Lower lobe of right lung (tissue), 2 donors: ENCODE measurements around the gene PALM. TPM values are rescaled to one million over a fixed set of nuclear protein-coding genes. Genes with fewer than 3 reads are reported as not detected.

Source experiments
- ATAC-seq, 2 donors: fragments of 200-7000 bp; cut with Tn5 transposase; one replicate each; pipeline ENCODE4 v1.9.1; 2020 to 2022; ENCODE audit warnings: mild to moderate bottlenecking in 2 of 2, moderate library complexity in 2 of 2
- DNase-seq: peaks from one replicate; pipeline ENCODE4 v3.0.0-alpha.2; 2020
- H3K27ac ChIP-seq: fragments of 200-600 bp; one replicate; pipeline ENCODE4 v1.8.0; 2022
- H3K27me3 ChIP-seq: fragments of 200-600 bp; one replicate; pipeline ENCODE4 v1.8.0; 2022; ENCODE audit warnings: low read depth
- H3K36me3 ChIP-seq: fragments of 200-600 bp; one replicate; pipeline ENCODE4 v1.8.0; 2022; ENCODE audit warnings: mild to moderate bottlenecking
- H3K4me1 ChIP-seq: fragments of 200-600 bp; one replicate; pipeline ENCODE4 v1.8.0; 2022
- H3K4me3 ChIP-seq: fragments of 200-600 bp; one replicate; pipeline ENCODE4 v1.8.0; 2022; ENCODE audit warnings: mild to moderate bottlenecking
- H3K9me3 ChIP-seq: fragments of 200-600 bp; one replicate; pipeline ENCODE4 v1.8.0; 2022
- intact Hi-C: fragments of 100-400 bp; cut with DNase I; formaldehyde crosslinking; loops from one replicate; pipeline ENCODE4 v1.11.0; 2022
- total RNA-seq: library from RNA; stranded (reverse); fragmentation: NEBNext Ultra II Directional; extraction: Animal tissue kit (Norgen Biotek cat#: 25700); gene quantifications from one replicate; pipeline ENCODE4 v1.2.1, GENCODE V29; 2021
- TF ChIP-seq, protein P1 (sequence below): fragments of 200-600 bp; IDR thresholded peaks from one replicate; pipeline ENCODE4 v1.8.0; 2022; ENCODE audit warnings: antibody characterized with exemption, mild to moderate bottlenecking
- donor health status: DM: no; HTN: yes; CAD: no; lungs with severe emphysema.

Gene PALM
- total RNA-seq, 1 donor from 2014 or later, result 37.0 TPM

DNA sequence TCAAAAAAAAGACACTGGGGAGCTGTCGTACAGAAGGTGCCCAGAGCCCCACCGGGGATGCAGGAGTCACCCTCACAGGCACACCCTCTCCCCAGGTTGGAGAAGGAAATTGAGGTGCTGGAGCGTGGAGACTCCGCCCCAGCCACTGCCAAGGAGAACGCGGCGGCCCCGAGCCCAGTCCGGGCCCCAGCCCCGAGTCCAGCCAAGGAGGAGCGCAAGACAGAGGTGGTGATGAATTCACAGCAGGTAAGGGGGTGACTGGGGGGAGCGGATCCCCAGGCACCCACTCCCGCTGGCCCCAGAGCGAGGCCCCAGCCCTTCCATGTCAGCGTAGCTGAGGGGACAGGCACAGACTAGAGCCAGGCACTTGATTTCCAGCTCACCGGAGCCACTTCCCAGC is 22.3 kb downstream of the PALM start:
- intact Hi-C loops, result loop anchor here (5.0 kb wide), 1 partner anchor 64 kb away; no protein-coding TSS in a partner anchor
- DNase-seq (no peak), ATAC-seq (no peak)
- no peak overlapping the region for H3K27ac ChIP-seq
- H3K4me3 ChIP-seq, result no peak overlapping the region
- TF ChIP-seq, protein P1, sequence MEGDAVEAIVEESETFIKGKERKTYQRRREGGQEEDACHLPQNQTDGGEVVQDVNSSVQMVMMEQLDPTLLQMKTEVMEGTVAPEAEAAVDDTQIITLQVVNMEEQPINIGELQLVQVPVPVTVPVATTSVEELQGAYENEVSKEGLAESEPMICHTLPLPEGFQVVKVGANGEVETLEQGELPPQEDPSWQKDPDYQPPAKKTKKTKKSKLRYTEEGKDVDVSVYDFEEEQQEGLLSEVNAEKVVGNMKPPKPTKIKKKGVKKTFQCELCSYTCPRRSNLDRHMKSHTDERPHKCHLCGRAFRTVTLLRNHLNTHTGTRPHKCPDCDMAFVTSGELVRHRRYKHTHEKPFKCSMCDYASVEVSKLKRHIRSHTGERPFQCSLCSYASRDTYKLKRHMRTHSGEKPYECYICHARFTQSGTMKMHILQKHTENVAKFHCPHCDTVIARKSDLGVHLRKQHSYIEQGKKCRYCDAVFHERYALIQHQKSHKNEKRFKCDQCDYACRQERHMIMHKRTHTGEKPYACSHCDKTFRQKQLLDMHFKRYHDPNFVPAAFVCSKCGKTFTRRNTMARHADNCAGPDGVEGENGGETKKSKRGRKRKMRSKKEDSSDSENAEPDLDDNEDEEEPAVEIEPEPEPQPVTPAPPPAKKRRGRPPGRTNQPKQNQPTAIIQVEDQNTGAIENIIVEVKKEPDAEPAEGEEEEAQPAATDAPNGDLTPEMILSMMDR, result no peak
- H3K4me1 ChIP-seq, result peaks cover 9% of the 10 kb centered on the region
- H3K9me3 ChIP-seq, result no peaks in the 10 kb centered on the region
- H3K36me3 ChIP-seq, result peaks cover 7% of the 10 kb centered on the region
- H3K27me3 ChIP-seq, result no peaks in the 10 kb centered on the region

GRCh38 chr19:732148-733069 is 23.7 kb downstream of the PALM start:
- H3K4me1 ChIP-seq, result peaks cover 9% of the 10 kb centered on the region
- no peak overlapping the region for H3K27ac ChIP-seq
- DNase-seq (no peak), ATAC-seq (no peak)
- no peaks in the 10 kb centered on the region for H3K9me3 ChIP-seq
- peaks cover 6% of the 10 kb centered on the region for H3K36me3 ChIP-seq
- no peaks in the 10 kb centered on the region for H3K27me3 ChIP-seq
- intact Hi-C loops, result loop anchor here (5.0 kb wide), 1 partner anchor 65 kb away; no protein-coding TSS in a partner anchor
- TF ChIP-seq, protein P1, result no peak
- H3K4me3 ChIP-seq, result no peak overlapping the region

GRCh38 chr19:734716-735115 is 26.0 kb downstream of the PALM start:
- Histone ChIP-seq H3K27ac (no peak overlapping the region), H3K4me1 (peaks cover 2% of the 10 kb centered on the region), H3K4me3 (no peak overlapping the region), H3K9me3 (no peaks in the 10 kb centered on the region), H3K27me3 (no peaks in the 10 kb centered on the region), H3K36me3 (peaks cover 6% of the 10 kb centered on the region)
- TF ChIP-seq, protein P1, result no peak
- intact Hi-C loops, result loop anchor here (5.0 kb wide), 1 partner anchor 67 kb away; no protein-coding TSS in a partner anchor
- DNase-seq (no peak), ATAC-seq (no peak)

- no peak for DNase-seq
- peaks cover 13% of the 10 kb centered on the region for H3K36me3 ChIP-seq
- TF ChIP-seq, protein P1, result no peak
- no peaks in the 10 kb centered on the region for H3K9me3 ChIP-seq
- ATAC-seq, result no peak
- H3K4me3 ChIP-seq, result no peak overlapping the region
- no peaks in the 10 kb centered on the region for H3K27me3 ChIP-seq
- intact Hi-C loops, result no loop called here
- H3K4me1 ChIP-seq, result no peaks in the 10 kb centered on the region
- H3K27ac ChIP-seq, result no peak overlapping the region
These were observed 27.4 kb downstream of the PALM start for GRCh38 chr19:736125-736524.

DNA sequence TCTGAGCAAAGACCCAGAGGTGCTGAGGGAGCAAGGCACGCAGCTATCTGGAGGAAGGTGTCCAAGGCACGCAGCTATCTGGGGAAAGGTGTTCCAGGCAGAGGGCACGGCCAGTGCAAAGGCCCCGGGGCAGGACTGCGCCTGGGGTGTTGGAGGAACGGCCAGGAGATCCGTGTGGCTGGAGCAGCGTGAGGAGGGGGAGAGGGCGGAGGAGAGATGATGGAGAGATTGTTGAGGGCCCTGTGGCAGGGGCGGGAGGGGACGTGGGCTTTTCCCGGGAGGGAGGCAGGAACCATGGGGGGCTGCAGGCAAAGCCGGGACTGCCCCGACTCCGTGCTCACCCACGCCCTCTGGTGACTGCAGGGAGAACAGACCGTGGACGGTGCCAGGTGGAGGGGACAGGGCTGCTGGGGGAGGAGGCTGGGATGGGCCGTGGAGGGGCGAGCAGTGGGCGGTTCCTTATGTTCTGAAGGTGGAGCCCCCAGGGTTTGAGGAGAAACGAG is 28.9 kb downstream of the PALM start:
- TF ChIP-seq, protein P1, result peak; percentile 56
- intact Hi-C loops, result no loop called here
- Histone ChIP-seq H3K4me1 (no peaks in the 10 kb centered on the region), H3K4me3 (no peak overlapping the region), H3K36me3 (peaks cover 13% of the 10 kb centered on the region), H3K27me3 (no peaks in the 10 kb centered on the region), H3K27ac (no peak overlapping the region), H3K9me3 (no peaks in the 10 kb centered on the region)
- peak; percentile 64 to 74 for ATAC-seq
- peak; percentile 67 for DNase-seq
